IMR-90 (cell line): ENCODE measurements around the gene DMXL2. TPM values are rescaled to one million over a fixed set of nuclear protein-coding genes. Genes with fewer than 3 reads are reported as not detected.

ENCODE experiments used
- ATAC-seq: fragments of 200-7000 bp; cut with Tn5 transposase; 2 replicates; pipeline ENCODE4 v1.9.1; 2020; ENCODE audit warnings: low read depth, mild to moderate bottlenecking, moderate library complexity
- BruUV-seq: library from RNA; stranded (reverse); fragments of 400-500 nt; replicated peaks from 2 replicates; lab custom pipeline; 2021; lab: Mats Ljungman, UMichigan
- CTCF ChIA-PET: fragments of 300-600 bp; formaldehyde crosslinking; extraction: SDS; loops from one replicate; lab custom pipeline; 2021; ENCODE audit warnings: antibody characterized with exemption; lab: Yijun Ruan, JAX
- POLR2A ChIA-PET: fragments of 300-600 bp; sonication (Branson Sonifier 250); formaldehyde crosslinking; loops from one replicate; lab custom pipeline; 2022; ENCODE audit warnings: antibody characterized with exemption; ENCODE audit not compliant: unreplicated experiment; lab: Charles Lee
- DNase-seq: peaks from one replicate; pipeline ENCODE4 v3.0.0; 2013
- H2AFZ ChIP-seq: replicated peaks from 2 replicates; pipeline ENCODE3; 2013; ENCODE audit warnings: low read length, mild to moderate bottlenecking; ENCODE audit not compliant: poor library complexity
- H2AK5ac ChIP-seq: 2 replicates; pipeline ENCODE4 v1.6.1; 2013; ENCODE audit warnings: low read depth, low read length, inconsistent platforms
- H2AK9ac ChIP-seq: replicated peaks from 2 replicates; pipeline ENCODE3; 2013; ENCODE audit warnings: mild to moderate bottlenecking, low read depth, low read length, moderate library complexity; ENCODE audit not compliant: poor library complexity
- H2BK120ac ChIP-seq: 2 replicates; pipeline ENCODE4 v1.6.1; 2013; ENCODE audit warnings: low read depth, low read length, inconsistent platforms
- H2BK15ac ChIP-seq: 3 replicates; pipeline ENCODE4 v1.6.1; 2013; ENCODE audit warnings: low read depth, low read length, inconsistent platforms
- H2BK20ac ChIP-seq: 2 replicates; pipeline ENCODE4 v1.6.1; 2013; ENCODE audit warnings: low read depth, mild to moderate bottlenecking, inconsistent platforms, low read length, moderate library complexity
- H2BK5ac ChIP-seq: 2 replicates; pipeline ENCODE4 v1.6.1; 2013; ENCODE audit warnings: mild to moderate bottlenecking, low read depth, low read length, inconsistent platforms; ENCODE audit not compliant: poor library complexity, severe bottlenecking
- H3K14ac ChIP-seq: replicated peaks from 2 replicates; pipeline ENCODE4 v1.6.1; 2013; ENCODE audit warnings: low read depth, low read length, inconsistent platforms
- H3K18ac ChIP-seq: 2 replicates; pipeline ENCODE4 v1.6.1; 2013; ENCODE audit warnings: low read depth, low read length, control low read depth
- H3K23ac ChIP-seq: 2 replicates; pipeline ENCODE4 v1.6.1; 2013; ENCODE audit warnings: low read depth, low read length, inconsistent platforms
- H3K27ac ChIP-seq: 2 replicates; pipeline ENCODE4 v1.5.1; 2013; ENCODE audit warnings: mild to moderate bottlenecking, control low read depth, low read length; ENCODE audit not compliant: insufficient read depth
- H3K27me3 ChIP-seq: 2 replicates; pipeline ENCODE4 v1.6.1; 2013; ENCODE audit warnings: low read length; ENCODE audit not compliant: control insufficient read depth, insufficient read depth
- H3K36me3 ChIP-seq: 2 replicates; pipeline ENCODE4 v1.6.1; 2013; ENCODE audit warnings: low read length, mixed read lengths; ENCODE audit not compliant: control insufficient read depth, insufficient read depth
- H3K4ac ChIP-seq: 2 replicates; pipeline ENCODE4 v1.6.1; 2013; ENCODE audit warnings: low read depth, low read length, inconsistent platforms
- H3K4me1 ChIP-seq: 2 replicates; pipeline ENCODE4 v1.6.1; 2013; ENCODE audit warnings: low read length, mixed read lengths; ENCODE audit not compliant: control insufficient read depth, insufficient read depth
- H3K4me2 ChIP-seq: 2 replicates; pipeline ENCODE4 v1.6.1; 2013; ENCODE audit warnings: low read depth, mild to moderate bottlenecking, control low read depth, low read length, moderate library complexity
- H3K4me3 ChIP-seq: 2 replicates; pipeline ENCODE4 v1.5.1; 2013; ENCODE audit warnings: low read depth, mild to moderate bottlenecking, control low read depth, low read length, moderate library complexity; ENCODE audit not compliant: insufficient read depth
- H3K56ac ChIP-seq: 2 replicates; pipeline ENCODE4 v1.6.1; 2013; ENCODE audit warnings: low read length, inconsistent platforms; ENCODE audit not compliant: insufficient read depth; ENCODE audit errors: extremely low read depth
- H3K79me1 ChIP-seq, 2 experiments: 2 replicates each; pipeline ENCODE4 v1.6.1; 2013; ENCODE audit warnings: low read length in 2 of 2, inconsistent platforms in 1 of 2, low read depth in 1 of 2
- H3K9ac ChIP-seq: 2 replicates; pipeline ENCODE4 v1.6.1; 2013; ENCODE audit warnings: low read depth, low read length, control low read depth
- H3K9me1 ChIP-seq: 2 replicates; pipeline ENCODE4 v1.6.1; 2013; ENCODE audit warnings: low read length, inconsistent platforms; ENCODE audit not compliant: insufficient read depth
- H3K9me3 ChIP-seq: 2 replicates; pipeline ENCODE4 v1.6.1; 2013; ENCODE audit warnings: low read length; ENCODE audit not compliant: control insufficient read depth, insufficient read depth
- H4K20me1 ChIP-seq: 2 replicates; pipeline ENCODE4 v1.6.1; 2013; ENCODE audit warnings: low read length, inconsistent platforms; ENCODE audit not compliant: insufficient read depth
- H4K5ac ChIP-seq: 2 replicates; pipeline ENCODE4 v1.6.1; 2013; ENCODE audit warnings: mild to moderate bottlenecking, low read depth, low read length, control low read depth
- H4K8ac ChIP-seq, 2 experiments: 2 replicates each; pipeline ENCODE4 v1.6.1; 2013; ENCODE audit warnings: low read depth in 2 of 2, low read length in 2 of 2, control low read depth in 1 of 2, inconsistent platforms in 1 of 2
- H4K91ac ChIP-seq: 2 replicates; pipeline ENCODE4 v1.6.1; 2013; ENCODE audit warnings: low read depth, low read length, inconsistent platforms; ENCODE audit not compliant: insufficient read depth
- CHD1 ChIP-seq: IDR thresholded peaks from 2 replicates; pipeline ENCODE4 v1.6.1; 2012; ENCODE audit warnings: low read depth, low read length, improper control_type of control experiment
- MAFK ChIP-seq: IDR thresholded peaks from 2 replicates; pipeline ENCODE4 v1.6.1; 2012; ENCODE audit warnings: low read depth, low read length, improper control_type of control experiment
- NFE2L2 ChIP-seq: fragments of 150-350 bp; IDR thresholded peaks from 2 replicates; pipeline ENCODE4 v1.6.1; 2016; ENCODE audit warnings: low read depth, mild to moderate bottlenecking, low read length
- WGBS, 2 experiments: methylation state at CpG; one replicate each; pipeline versions ENCODE4 v1.1.5 to v1.1.7; 2013; ENCODE audit warnings: missing lambda C conversion rate in 2 of 2; ENCODE audit not compliant: insufficient read length in 1 of 2; ENCODE audit errors: extremely low coverage in 2 of 2; 5-methylcytosine and 5-hydroxymethylcytosine counted together
- dilution Hi-C: fragments of 300-500 bp; cut with HindIII; formaldehyde crosslinking; loops from one replicate; pipeline ENCODE4 v1.14.3; 2018; ENCODE audit warnings: low sequenced_read_pairs; ENCODE audit not compliant: unreplicated experiment
- in situ Hi-C: fragments of 300-500 bp; cut with MboI; formaldehyde crosslinking; loops from 3 replicates; pipeline ENCODE4 v1.14.3; 2019; ENCODE audit warnings: low sequenced_read_pairs, inconsistent platforms, mixed read lengths
- intact Hi-C: fragments of 100-400 bp; cut with micrococcal nuclease; formaldehyde crosslinking; loops from 2 replicates; pipeline ENCODE4 v1.10.0; 2022
- polyA plus RNA-seq, 3 experiments: library from polyadenylated mRNA; depleted of rRNA; stranded (reverse); fragments of >200 nt; gene quantifications; 2 replicates each; pipeline ENCODE4 v1.2.3, GENCODE V29; 2012; ENCODE audit warnings: low replicate concordance in 1 of 3
- total RNA-seq: library from RNA; depleted of rRNA; stranded (reverse); fragments of >200 nt; gene quantifications from 2 replicates; pipeline ENCODE4 v1.2.3, GENCODE V29; 2012

DMXL2 gene
- total and polyA plus RNA-seq, 2 of the 4 experiments (the other 2 are of a cell fraction), result 9.7 to 21.9 TPM

DNA sequence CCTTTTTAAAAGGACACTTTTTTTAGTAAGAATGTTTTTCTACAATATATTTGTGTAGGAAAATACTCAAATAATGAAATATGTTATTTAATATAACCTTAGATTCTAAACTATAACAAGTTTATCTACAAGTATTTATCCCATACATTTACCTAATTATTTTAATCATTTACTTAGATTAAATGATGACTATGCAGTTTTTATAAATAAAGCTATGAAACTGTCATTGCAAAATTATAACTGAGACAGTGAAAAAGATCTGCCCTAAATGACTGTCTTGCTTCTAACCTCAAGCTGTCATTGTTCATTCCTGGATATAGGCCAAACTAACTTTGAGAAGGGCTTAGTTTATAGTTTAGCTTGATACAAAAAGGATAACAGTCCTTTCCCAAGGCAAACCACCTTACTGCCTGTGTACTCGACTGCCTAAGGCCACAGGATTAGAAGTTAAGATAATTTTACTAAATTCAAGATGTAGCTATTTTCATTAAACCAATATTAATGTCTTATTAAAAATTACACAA, 197.0 kb downstream of the DMXL2 start:
- Histone ChIP-seq H3K36me3 (no peaks in the 10 kb centered on the region), H3K4me3 (no peak overlapping the region), H2AK5ac (no peak overlapping the region), H3K27ac (no peak overlapping the region), H3K56ac (no peak overlapping the region), H3K9ac (no peak overlapping the region), H4K8ac (no peak overlapping the region), H2AFZ (no peak overlapping the region), H3K27me3 (no peaks in the 10 kb centered on the region; the same call in 1 of the 2 replicates), H3K14ac (no peak overlapping the region), H2AK9ac (no peak overlapping the region), H3K9me1 (no peaks in the 10 kb centered on the region), H3K18ac (no peak overlapping the region), H3K4me2 (no peak overlapping the region), H3K4ac (no peak overlapping the region), H3K23ac (no peak overlapping the region), H2BK20ac (no peak overlapping the region), H3K79me1 (no peaks in the 10 kb centered on the region), H4K20me1 (no peaks in the 10 kb centered on the region), H2BK120ac (no peak overlapping the region), H3K4me1 (0 out of 2 replicates have a peak, but pooled peaks cover 3% of the 10 kb centered on the region), H3K9me3 (no peaks in the 10 kb centered on the region), H4K91ac (no peak overlapping the region), H2BK15ac (no peak overlapping the region), H2BK5ac (no peak overlapping the region), H4K5ac (no peak overlapping the region)
- intact Hi-C loops, result no loop called here
- ChIA-PET POLR2A (no interaction called here), CTCF (interaction anchor here (1.3 kb wide), 1 partner anchor 24 kb away, joined by 5 read pairs; no protein-coding TSS in a partner anchor)
- dilution Hi-C loops, result no loop called here
- in situ Hi-C loops, result no loop called here
- no peak for ATAC-seq
- no peak for DNase-seq
- no TSS peak for BruUV-seq
- no CpG with 5 or more reads among the region's 1 CpG for WGBS, 2 experiments
- TF ChIP-seq NFE2L2 (0 out of 2 replicates have a peak, but pooled peaks have one; percentile 7), MAFK (peak; percentile 96), CHD1 (no peak)
